HG03280 (cell line): ENCODE results near the gene KLHL8.

Source experiments
- ATAC-seq: cut with Tn5 transposase; IDR thresholded peaks from one replicate; pipeline ENCODE4 v1.9.1; 2021; ENCODE audit warnings: mild to moderate bottlenecking, moderate library complexity; ENCODE audit not compliant: unreplicated experiment

Gene KLHL8

GRCh38 chr4:87220094-87220822, at the start of gene KLHL8:
Gene KLHL8, minus strand, starts transcription at chr4:87220618. Its CDS starts 25,079 bp downstream, at chr4:87195539.
- ATAC-seq = peak; percentile 93

GRCh38 chr4:87270144-87270543, 49.7 kb upstream of the KLHL8 start:
- no peak for ATAC-seq

- ATAC-seq = no peak
Measured at GRCh38 chr4:87268411-87268810, 48.0 kb upstream of the KLHL8 start.

- no peak for ATAC-seq
Measured at GRCh38 chr4:87266986-87267385, 46.6 kb upstream of the KLHL8 start.

GRCh38 chr4:87262886-87263285, 42.5 kb upstream of the KLHL8 start:
- ATAC-seq = no peak

GRCh38 chr4:87260477-87260876, 40.1 kb upstream of the KLHL8 start:
- no peak for ATAC-seq

- no peak for ATAC-seq
Measured at GRCh38 chr4:87258677-87259076, 38.3 kb upstream of the KLHL8 start.

- no peak for ATAC-seq
Measured at GRCh38 chr4:87257523-87257922, 37.1 kb upstream of the KLHL8 start.

- ATAC-seq = no peak
Measured at GRCh38 chr4:87255755-87256154, 35.3 kb upstream of the KLHL8 start.

GRCh38 chr4:87251106-87251505, 30.7 kb upstream of the KLHL8 start:
- ATAC-seq = no peak

- no peak for ATAC-seq
Measured at GRCh38 chr4:87250294-87250693, 29.9 kb upstream of the KLHL8 start.

- ATAC-seq = no peak
Measured at GRCh38 chr4:87249332-87250019, 29.1 kb upstream of the KLHL8 start.

GRCh38 chr4:87243426-87244053, 23.1 kb upstream of the KLHL8 start:
- no peak for ATAC-seq

- ATAC-seq = no peak
Measured at GRCh38 chr4:87241336-87241735, 20.9 kb upstream of the KLHL8 start.

GRCh38 chr4:87240341-87240740, 19.9 kb upstream of the KLHL8 start:
- ATAC-seq = no peak

GRCh38 chr4:87239821-87240220, 19.4 kb upstream of the KLHL8 start:
- no peak for ATAC-seq

- no peak for ATAC-seq
Measured at GRCh38 chr4:87239194-87239593, 18.8 kb upstream of the KLHL8 start.

- ATAC-seq = no peak
Measured at GRCh38 chr4:87236861-87237260, 16.4 kb upstream of the KLHL8 start.

- ATAC-seq = no peak
Measured at GRCh38 chr4:87235020-87235671, 14.7 kb upstream of the KLHL8 start.

- ATAC-seq = no peak
Measured at GRCh38 chr4:87232216-87232615, 11.8 kb upstream of the KLHL8 start.

- ATAC-seq = no peak
Measured at GRCh38 chr4:87230806-87231205, 10.4 kb upstream of the KLHL8 start.

GRCh38 chr4:87229979-87230378, 9.6 kb upstream of the KLHL8 start:
- ATAC-seq = no peak
